Hematopoietic multipotent progenitor cell treated with erythropoietin and hydrocortisone succinate and interleukin-3 and kit ligand, for 15 days (in vitro differentiated cells): ENCODE data around the gene CFAP61.

ENCODE experiments used
- DNase-seq: peaks from one replicate; pipeline ENCODE4 v3.0.0-alpha.2; 2015; ENCODE audit warnings: low spot score

Gene CFAP61

DNA sequence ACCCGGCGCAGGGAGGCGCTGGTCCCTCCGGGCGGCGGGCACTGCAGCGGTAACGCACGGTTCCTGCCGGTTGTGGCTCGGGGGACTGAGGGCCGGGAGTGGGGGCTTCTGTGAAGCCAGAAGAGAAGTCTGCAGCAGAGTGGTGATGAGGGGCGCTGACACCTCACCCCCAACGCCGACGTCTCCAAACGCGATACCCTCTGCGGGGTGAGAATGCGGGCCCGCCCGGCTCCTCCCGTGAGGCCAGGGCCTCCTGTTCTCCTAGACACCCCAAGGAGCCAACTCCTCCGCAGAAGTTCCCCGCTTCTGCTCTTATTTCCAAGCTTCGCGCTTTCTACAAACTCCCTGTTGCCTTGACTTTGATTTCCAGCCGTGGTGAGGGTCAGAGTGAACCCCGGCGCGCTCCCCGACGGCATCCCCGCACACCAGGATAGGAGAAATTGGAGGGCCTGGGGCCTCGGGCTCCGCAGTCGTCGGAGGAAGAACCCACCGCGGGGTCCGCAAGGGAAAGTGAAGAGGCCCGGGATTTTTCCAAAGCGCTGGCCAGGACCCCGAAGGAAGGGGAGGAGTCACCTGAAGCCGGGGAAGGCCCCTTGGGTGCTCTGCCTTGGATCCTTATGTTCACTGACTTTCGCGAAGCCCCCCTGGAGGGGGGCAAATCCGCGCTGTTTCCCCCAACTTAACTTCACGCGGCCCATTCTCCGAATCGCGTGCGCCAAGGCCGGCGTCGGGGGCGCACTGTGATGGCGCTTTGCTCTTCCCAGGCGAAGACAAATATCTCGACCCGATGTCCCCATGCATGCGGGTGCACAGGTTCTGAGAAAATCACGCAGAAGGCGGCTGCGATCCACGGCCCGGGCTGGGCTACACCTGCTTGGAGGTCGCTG lies 312.5 kb downstream of the CFAP61 start:
- DNase-seq, result no peak

DNA sequence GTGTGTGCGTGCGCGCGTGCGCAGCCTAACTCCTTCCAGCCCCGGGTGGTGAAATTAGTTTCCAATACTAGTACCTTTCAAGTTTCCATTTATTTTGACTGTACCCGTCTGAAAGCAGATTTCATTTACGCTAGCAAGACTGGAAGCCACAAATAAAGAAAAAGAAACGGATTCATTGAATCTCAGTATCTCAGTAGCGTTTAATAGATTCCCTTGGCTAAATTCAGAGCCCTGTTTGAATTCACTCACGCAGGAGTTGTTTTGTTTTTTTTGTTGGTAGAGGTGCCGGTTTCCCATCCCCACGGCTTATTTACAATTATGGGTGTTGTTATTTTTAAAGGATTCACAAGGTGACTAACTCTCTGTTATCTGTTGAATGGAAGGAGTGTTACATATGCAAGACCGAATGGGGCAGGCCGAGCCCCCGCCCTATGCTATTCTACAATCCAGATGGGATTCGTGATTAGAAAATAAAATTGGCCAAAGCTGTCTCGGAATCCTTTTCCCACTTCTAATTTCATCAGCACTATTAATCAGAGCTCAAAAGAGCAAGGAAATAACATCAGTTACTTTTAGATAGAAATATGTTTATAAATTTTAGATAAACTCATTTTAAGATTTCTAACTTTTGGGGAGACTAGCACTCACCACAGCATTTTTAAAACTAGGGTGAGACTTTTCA lies 313.3 kb downstream of the CFAP61 start:
- DNase-seq, result no peak

DNA sequence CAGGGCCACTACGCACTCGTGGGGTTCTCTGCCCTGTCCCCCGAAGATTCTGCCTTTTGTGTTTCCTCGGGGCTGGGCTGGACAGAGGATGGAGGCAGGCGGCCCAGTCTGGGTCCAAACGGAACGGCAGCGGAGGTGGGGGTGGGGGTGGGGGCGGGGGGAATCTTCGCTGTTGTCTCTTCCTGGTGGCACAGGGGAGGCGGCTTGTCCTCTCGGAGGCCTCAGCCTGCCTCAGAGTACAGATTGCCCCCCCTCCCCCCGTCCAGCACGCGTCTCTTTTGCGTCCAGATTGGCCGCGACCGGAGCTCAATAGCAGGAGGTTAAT lies 314.2 kb downstream of the CFAP61 start:
- DNase-seq, result no peak

DNA sequence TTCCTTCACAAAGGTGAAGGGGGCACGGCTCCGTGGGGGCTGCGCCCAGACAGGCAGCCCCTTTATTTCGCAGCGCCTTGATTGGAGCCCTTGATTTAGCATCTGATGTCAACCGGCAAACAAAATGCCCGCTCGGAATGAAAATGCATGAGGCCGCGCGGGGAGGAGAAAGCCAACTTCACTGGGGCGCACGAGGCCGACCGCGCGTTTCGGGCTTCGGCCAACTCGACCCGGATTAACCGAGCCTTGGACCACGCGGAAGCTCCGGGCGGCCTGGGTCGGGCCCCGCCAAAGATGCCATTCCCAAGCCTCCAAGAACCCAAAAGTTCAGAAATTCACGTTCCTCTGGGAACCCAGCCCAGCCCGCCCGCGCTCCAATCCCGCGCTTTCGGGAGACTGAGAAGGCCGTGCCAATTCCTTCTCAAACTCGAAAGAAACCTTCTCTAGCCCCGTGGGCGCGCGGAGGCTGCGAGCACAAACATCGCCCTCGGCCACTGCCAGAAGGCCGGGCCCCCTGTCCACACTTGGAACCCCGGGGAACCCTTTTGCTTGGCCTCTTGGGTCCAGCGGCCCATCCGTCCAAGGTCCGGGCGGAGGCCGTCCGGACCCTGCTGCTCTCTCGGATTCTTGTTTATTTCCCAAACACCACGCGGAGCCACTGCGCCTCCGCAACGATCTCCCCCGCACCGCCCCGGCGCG lies 314.7 kb downstream of the CFAP61 start:
- no peak for DNase-seq

DNA sequence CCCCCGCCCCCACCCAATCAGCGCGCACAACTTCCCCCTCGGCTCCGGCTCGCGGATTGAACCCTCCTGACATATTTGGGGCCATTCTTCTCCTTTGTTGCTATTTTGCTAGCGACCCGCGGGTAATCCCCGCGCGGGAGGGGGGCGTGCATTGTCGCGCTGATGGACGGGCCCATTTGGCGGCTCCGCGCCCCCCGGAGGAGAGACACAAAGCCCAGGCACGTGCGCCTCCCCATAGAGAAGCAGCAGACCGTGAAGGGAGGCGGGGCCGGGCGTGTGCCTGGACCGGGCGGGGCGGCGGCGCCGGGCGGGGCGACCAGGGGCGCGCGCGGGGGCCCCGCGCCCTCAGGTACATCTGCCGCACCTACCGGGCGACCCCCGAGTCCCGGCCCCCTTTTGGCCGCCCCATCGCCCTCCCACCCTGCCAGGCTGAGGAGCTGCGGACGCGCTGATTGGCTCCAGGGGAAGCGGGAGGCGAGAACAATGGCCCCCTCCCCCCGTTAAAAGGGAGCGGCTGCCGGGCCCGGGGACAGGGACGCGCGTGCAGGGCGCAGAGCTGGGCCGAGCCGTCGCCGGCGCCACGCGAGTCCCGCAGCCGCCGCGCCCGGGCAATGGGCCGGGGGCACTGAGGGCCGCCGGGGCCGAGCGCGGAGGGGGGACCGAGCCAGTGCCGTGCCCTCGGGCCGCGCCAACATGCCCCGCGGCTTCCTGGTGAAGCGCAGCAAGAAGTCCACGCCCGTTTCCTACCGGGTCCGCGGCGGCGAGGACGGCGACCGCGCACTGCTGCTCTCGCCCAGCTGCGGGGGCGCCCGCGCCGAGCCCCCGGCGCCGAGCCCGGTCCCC lies 315.5 kb downstream of the CFAP61 start, which contains the start of gene INSM1:
Gene INSM1, plus strand, starts transcription at position 530 of the 843 bp plus-strand sequence. Its CDS starts 164 bp downstream, at position 694.
- no peak for DNase-seq

GRCh38 chr20:20368418-20369249 lies 316.3 kb downstream of the CFAP61 start:
- DNase-seq, result no peak

DNA sequence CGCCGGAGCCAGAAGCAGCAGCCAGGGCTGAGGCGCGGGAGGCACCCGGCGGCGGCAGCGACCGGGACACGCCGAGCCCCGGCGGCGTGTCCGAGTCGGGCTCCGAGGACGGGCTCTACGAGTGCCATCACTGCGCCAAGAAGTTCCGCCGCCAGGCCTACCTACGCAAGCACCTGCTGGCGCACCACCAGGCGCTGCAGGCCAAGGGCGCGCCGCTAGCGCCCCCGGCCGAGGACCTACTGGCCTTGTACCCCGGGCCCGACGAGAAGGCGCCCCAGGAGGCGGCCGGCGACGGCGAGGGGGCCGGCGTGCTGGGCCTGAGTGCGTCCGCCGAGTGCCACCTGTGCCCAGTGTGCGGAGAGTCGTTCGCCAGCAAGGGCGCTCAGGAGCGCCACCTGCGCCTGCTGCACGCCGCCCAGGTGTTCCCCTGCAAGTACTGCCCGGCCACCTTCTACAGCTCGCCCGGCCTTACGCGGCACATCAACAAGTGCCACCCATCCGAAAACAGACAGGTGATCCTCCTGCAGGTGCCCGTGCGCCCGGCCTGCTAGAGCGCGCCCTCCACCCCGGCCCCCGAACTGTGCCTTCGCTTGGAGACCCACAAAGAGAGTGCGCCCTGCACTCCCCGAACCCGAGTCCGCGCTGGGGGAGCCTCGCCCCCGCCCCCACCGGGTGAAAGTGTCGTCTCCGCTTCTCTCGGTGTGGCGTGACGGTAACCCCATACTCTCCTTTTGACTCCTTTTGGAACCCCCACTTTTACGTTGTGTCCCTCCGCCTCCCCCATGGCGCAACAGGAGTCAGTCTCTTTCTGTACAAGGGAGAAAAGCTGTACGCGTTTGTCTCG lies 317.1 kb downstream of the CFAP61 start:
- DNase-seq, result no peak

DNA sequence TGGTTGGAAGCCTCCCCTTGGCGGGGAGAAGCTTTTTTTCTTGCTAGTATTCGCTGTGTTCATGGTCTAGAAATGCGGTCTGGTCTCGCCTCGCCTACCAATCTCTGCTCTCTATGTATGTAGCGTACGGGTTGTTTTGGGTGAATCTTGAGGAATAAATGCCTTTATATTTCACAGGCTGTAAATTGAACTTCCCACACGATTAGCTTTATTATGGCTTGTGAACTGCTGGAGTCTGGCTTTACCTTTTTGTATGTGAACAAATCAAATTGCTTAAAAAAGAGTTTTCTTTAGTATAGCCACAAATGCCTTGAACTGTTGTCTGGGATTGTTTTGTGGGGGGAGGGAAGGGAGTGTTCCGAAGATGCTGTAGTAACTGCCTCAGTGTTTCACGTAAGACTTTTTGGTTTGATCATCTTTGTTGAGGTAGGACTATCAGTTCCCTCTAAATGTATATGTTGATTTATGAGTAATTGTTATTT lies 317.8 kb downstream of the CFAP61 start:
- no peak for DNase-seq

DNA sequence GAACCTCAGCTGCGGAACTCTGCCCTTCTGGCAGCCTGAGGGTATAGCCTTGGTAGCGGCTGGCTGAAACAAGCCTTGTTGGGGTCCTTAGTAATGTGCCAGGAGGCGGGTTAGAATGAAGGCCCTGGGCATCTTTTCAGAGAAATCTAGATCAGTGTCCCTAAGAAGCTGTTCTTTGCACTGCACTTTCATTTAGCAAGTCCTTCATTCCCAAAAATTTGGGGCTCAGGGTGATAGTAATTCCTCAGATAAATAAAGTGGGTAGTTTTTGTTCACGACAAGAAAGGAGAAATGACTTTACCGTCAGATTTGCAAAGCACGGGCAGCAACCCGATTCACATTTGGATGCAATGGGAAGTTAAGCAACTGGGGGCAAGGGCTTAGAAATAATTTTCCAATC lies 318.8 kb downstream of the CFAP61 start:
- DNase-seq, result no peak

GRCh38 chr20:20371681-20372080 lies 319.3 kb downstream of the CFAP61 start:
- DNase-seq, result no peak

DNA sequence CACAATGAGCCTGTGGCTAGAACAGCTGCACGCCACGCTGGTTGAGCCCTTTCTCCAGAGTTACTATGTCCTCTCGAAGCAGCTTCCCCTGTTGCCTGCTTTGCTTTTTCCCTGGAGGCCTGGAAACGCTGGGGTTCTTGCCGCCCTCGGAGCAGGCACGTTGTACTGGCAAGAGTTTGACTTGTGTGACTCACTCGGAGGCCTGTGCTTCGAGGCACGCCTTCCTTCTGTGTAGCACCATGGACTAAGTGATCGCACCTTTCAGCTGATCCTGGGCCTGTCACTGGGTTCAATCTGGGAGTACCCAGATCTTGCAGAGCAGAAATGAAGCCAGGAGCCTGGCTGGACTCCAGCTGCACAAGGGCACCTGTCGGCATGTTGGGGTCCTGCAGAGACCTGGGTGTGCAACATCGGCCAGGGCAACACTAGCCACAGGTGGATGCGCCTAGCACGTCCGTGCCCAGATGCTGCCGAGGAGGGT lies 320.8 kb downstream of the CFAP61 start:
- DNase-seq, result no peak

GRCh38 chr20:20375862-20376261 lies 323.5 kb downstream of the CFAP61 start:
- DNase-seq, result no peak

- no peak for DNase-seq
Observed at GRCh38 chr20:20386192-20386591, 333.9 kb downstream of the CFAP61 start.

GRCh38 chr20:20390393-20390792 lies 338.1 kb downstream of the CFAP61 start:
- no peak for DNase-seq

GRCh38 chr20:20391115-20391514 lies 338.8 kb downstream of the CFAP61 start:
- no peak for DNase-seq

DNA sequence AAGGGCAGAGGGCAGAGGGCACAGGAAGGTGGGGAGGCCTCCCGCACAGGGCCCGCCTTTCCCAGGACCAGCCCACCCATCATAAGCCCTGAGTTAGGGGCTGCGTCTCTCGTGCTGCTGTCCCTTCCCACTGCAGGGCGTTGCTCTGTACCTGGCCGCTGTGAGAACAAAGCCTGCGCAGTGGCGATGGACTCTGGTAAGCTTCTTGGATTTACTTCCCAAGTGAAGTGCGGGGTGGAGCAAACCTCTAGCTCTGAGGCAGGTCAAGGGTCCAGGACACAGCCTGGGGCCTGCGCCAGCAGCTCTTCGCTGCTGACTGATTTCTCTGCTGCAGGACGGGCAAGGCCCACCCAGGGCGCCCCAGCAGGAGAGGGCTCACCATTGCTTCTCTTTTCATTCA lies 339.4 kb downstream of the CFAP61 start:
- no peak for DNase-seq

GRCh38 chr20:20393207-20394120 lies 341.1 kb downstream of the CFAP61 start:
- DNase-seq, result no peak

GRCh38 chr20:20395087-20395486 lies 342.8 kb downstream of the CFAP61 start:
- DNase-seq, result no peak
